Endothelial cell of umbilical vein (primary cell): ENCODE data around the gene ACOT11. TPM values are rescaled to one million over a fixed set of nuclear protein-coding genes. Genes with fewer than 3 reads are reported as not detected.

Experiments
- BruUV-seq: library from RNA; stranded (reverse); fragments of 400-500 nt; replicated peaks from 2 replicates; lab custom pipeline; 2021; lab: Mats Ljungman, UMichigan
- CTCF ChIA-PET: fragments of 300-600, 350-600 bp; sonication (Branson Sonifier 250); formaldehyde crosslinking; loops from one replicate; lab custom pipeline; 2021; ENCODE audit warnings: antibody characterized with exemption, inconsistent platforms; lab: Charles Lee
- POLR2A ChIA-PET: fragments of 300-600, 350-600 bp; sonication (Branson Sonifier 250); formaldehyde crosslinking; loops from one replicate; lab custom pipeline; 2021; ENCODE audit warnings: antibody characterized with exemption, inconsistent platforms; lab: Charles Lee
- DNase-seq: peaks from one replicate; pipeline ENCODE4 v3.0.0-alpha.2; 2011; ENCODE audit warnings: low read depth, low spot score
- FAIRE-seq: peaks from 2 replicates; lab custom pipeline; 2011; peaks lifted over from hg19 to GRCh38; lab: Jason Lieb, UNC
- H2AFZ ChIP-seq: 2 replicates; pipeline ENCODE4 v1.6.0; 2012; ENCODE audit warnings: low read depth, low read length, control low read depth, inconsistent platforms
- H3K27ac ChIP-seq: 2 replicates; pipeline ENCODE4 v1.5.1; 2011; ENCODE audit warnings: low read depth, mild to moderate bottlenecking, control low read depth, low read length, moderate library complexity; ENCODE audit not compliant: insufficient read depth
- H3K27me3 ChIP-seq, 2 experiments: 2 replicates each; pipeline versions ENCODE4 v1.6.0 to v1.6.1; 2011; ENCODE audit warnings: low read length in 2 of 2, mixed read lengths in 1 of 2; ENCODE audit not compliant: control insufficient read depth in 2 of 2, insufficient read depth in 2 of 2
- H3K36me3 ChIP-seq, 2 experiments: 2 replicates in 1 of 2; 3 replicates in 1 of 2; pipeline ENCODE4 v1.5.1; 2011; ENCODE audit warnings: low read length in 2 of 2, mild to moderate bottlenecking in 1 of 2, moderate library complexity in 1 of 2; ENCODE audit not compliant: control insufficient read depth in 2 of 2, insufficient read depth in 2 of 2; ENCODE audit errors: extremely low read depth in 1 of 2
- H3K4me1 ChIP-seq: 3 replicates; pipeline ENCODE4 v1.5.1; 2011; ENCODE audit warnings: mild to moderate bottlenecking, low read length; ENCODE audit not compliant: control insufficient read depth, insufficient read depth; ENCODE audit errors: extremely low read depth
- H3K4me2 ChIP-seq: 2 replicates; pipeline ENCODE4 v1.6.1; 2011; ENCODE audit warnings: low read length, control low read depth, mixed read lengths; ENCODE audit not compliant: insufficient read depth
- H3K4me3 ChIP-seq, 3 experiments: fragments of 200-600 bp in 1 of 3; sonication (generic), shearing (Covaris generic) in 1 of 3; replicated peaks in 1 of 3; 2 replicates each; pipeline ENCODE4 v1.5.1; 2011 to 2016; ENCODE audit warnings: control low read depth in 3 of 3, low read length in 3 of 3, mild to moderate bottlenecking in 2 of 3, inconsistent platforms in 1 of 3, low read depth in 1 of 3, moderate library complexity in 1 of 3; ENCODE audit not compliant: insufficient read depth in 1 of 3
- H3K79me2 ChIP-seq: 2 replicates; pipeline ENCODE4 v1.6.0; 2012; ENCODE audit warnings: low read length, inconsistent platforms; ENCODE audit not compliant: control insufficient read depth, insufficient read depth
- H3K9ac ChIP-seq: replicated peaks from 2 replicates; pipeline ENCODE3; 2011; ENCODE audit warnings: low read length, control low read depth; ENCODE audit not compliant: insufficient read depth; ENCODE audit errors: extremely low read depth
- H3K9me1 ChIP-seq: replicated peaks from 3 replicates; pipeline ENCODE4 v1.6.0; 2011; ENCODE audit warnings: mild to moderate bottlenecking, low read length; ENCODE audit not compliant: control insufficient read depth, insufficient read depth; ENCODE audit errors: extremely low read depth
- H3K9me3 ChIP-seq: replicated peaks from 2 replicates; pipeline ENCODE4 v1.5.1; 2012; ENCODE audit warnings: low read length, inconsistent platforms; ENCODE audit not compliant: control insufficient read depth, insufficient read depth
- H4K20me1 ChIP-seq: replicated peaks from 2 replicates; pipeline ENCODE3; 2011; ENCODE audit warnings: mild to moderate bottlenecking, low read length; ENCODE audit not compliant: control insufficient read depth, insufficient read depth; ENCODE audit errors: extremely low read depth
- CTCF ChIP-seq, 2 donors: IDR thresholded peaks; 1 replicate in 1 of 2; 2 replicates in 1 of 2; pipeline ENCODE4 v1.5.1; 2011; ENCODE audit warnings: low read length in 2 of 2, mild to moderate bottlenecking in 2 of 2, moderate library complexity in 2 of 2, control low read depth in 1 of 2, inconsistent platforms in 1 of 2, low read depth in 1 of 2; ENCODE audit not compliant: insufficient read depth in 1 of 2; ENCODE audit errors: extremely low read depth in 1 of 2
- EZH2 ChIP-seq: IDR thresholded peaks from 2 replicates; pipeline ENCODE4 v1.6.1; 2012; ENCODE audit warnings: borderline replicate concordance, low read depth, mild to moderate bottlenecking, moderate library complexity, low read length, inconsistent platforms; ENCODE audit not compliant: severe bottlenecking
- FOS ChIP-seq: IDR thresholded peaks from 2 replicates; pipeline ENCODE4 v1.6.1; 2011; ENCODE audit warnings: mild to moderate bottlenecking, low read length, moderate library complexity, borderline replicate concordance; ENCODE audit not compliant: insufficient read depth
- GATA2 ChIP-seq: IDR thresholded peaks from 2 replicates; pipeline ENCODE4 v1.7.0; 2011; ENCODE audit warnings: low read depth, mild to moderate bottlenecking, moderate library complexity, mixed read lengths, low read length; ENCODE audit not compliant: insufficient read length, insufficient read depth
- JUN ChIP-seq: IDR thresholded peaks from 2 replicates; pipeline ENCODE4 v1.6.1; 2011; ENCODE audit warnings: borderline replicate concordance, low read depth; ENCODE audit not compliant: insufficient read length, insufficient read depth
- MAX ChIP-seq: IDR thresholded peaks from 2 replicates; pipeline ENCODE4 v1.6.1; 2011; ENCODE audit not compliant: insufficient read depth, insufficient read length
- MYC ChIP-seq: IDR thresholded peaks from one replicate; pipeline ENCODE4 v1.6.1; 2011; ENCODE audit warnings: mild to moderate bottlenecking, low read depth, low read length
- POLR2A ChIP-seq: IDR thresholded peaks from 2 replicates; pipeline ENCODE4 v1.6.1; 2012; ENCODE audit warnings: low read depth, mild to moderate bottlenecking, control low read depth, low read length
- POLR2AphosphoS5 ChIP-seq: IDR thresholded peaks from 2 replicates; pipeline ENCODE4 v1.6.1; 2012; ENCODE audit warnings: low read depth, mild to moderate bottlenecking, control low read depth, low read length, moderate library complexity; ENCODE audit not compliant: insufficient read depth
- dilution Hi-C: fragments of 300-500 bp; cut with MboI; formaldehyde crosslinking; loops from one replicate; pipeline ENCODE4 v1.15.0; 2019; ENCODE audit warnings: low sequenced_read_pairs; ENCODE audit not compliant: extremely low pct_ligation_motif_present
- intact Hi-C: fragments of 100-400 bp; cut with micrococcal nuclease; formaldehyde crosslinking; loops from one replicate; pipeline ENCODE4 v1.10.0; 2022
- polyA plus RNA-seq, 4 experiments: library from polyadenylated mRNA; depleted of rRNA in 3 of 4; stranded (reverse) in 3 of 4; unstranded in 1 of 4; fragments of >200 nt; gene quantifications; 2 replicates each; pipeline versions ENCODE4 v1.2.1 to v1.2.3, GENCODE V29; 2011 to 2012; ENCODE audit warnings: missing spikeins in 1 of 4
- total RNA-seq: library from RNA; stranded (reverse); gene quantifications from 2 replicates; pipeline ENCODE4 v1.2.3, GENCODE V29; 2021

Gene ACOT11
- total and polyA plus RNA-seq, 2 donors (not counting 3 experiments of a cell fraction or from before 2014, with no cell fraction given), result 4.5 to 5.4 TPM

DNA sequence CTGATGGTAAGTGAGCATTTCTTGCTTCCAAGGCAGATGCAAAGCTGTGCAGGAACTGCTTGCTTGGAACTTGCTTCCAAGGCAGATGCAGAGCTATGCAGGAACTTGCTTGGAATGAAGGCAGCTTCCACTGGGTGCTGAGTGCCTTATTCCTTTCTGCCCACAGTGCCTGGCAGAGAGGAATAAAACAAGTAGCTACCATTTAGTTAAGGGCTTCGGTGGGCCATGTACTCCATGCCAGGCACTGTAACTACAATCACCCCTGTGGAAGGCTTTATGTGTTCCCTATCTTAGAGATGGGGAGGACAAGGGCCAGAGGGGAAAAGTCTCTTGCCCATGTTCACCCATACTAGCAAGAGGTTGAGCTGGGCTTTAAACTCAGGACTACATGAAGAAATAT is 101.9 kb downstream of the ACOT11 start:
- POLR2A ChIA-PET, result no interaction called here
- Histone ChIP-seq H3K4me3 (no peak overlapping the region), H3K4me1 (no peaks in the 10 kb centered on the region), H3K36me3 (no peaks in the 10 kb centered on the region), H3K9ac (no peak overlapping the region), H3K27ac (no peak overlapping the region), H2AFZ (no peak overlapping the region), H4K20me1 (no peaks in the 10 kb centered on the region), H3K27me3 (peaks cover 0 to 14% of the 10 kb centered on the region in 2 experiments), H3K4me2 (no peak overlapping the region), H3K9me3 (no peaks in the 10 kb centered on the region), H3K9me1 (no peaks in the 10 kb centered on the region), H3K79me2 (no peaks in the 10 kb centered on the region)
- no peak for TF ChIP-seq CTCF (IDR thresholded peaks at IDR 0.05; ENCODE audit: extremely low read depth in 1 of 2, insufficient read depth in 1 of 2, low read depth in 1 of 2, low read length in 2 of 2)
- no peak for TF ChIP-seq EZH2
- no peak for TF ChIP-seq GATA2
- no peak for TF ChIP-seq POLR2A
- no peak for TF ChIP-seq JUN
- no peak for TF ChIP-seq MAX
- no peak for TF ChIP-seq POLR2AphosphoS5
- no peak for TF ChIP-seq FOS
- TF ChIP-seq MYC, result no peak
- dilution Hi-C loops (no loop called here), intact Hi-C loops (no loop called here)
- no peak for DNase-seq
- no peak for FAIRE-seq
- CTCF ChIA-PET, result no interaction called here
- no TSS peak for BruUV-seq
